Measurements from ENCODE around the gene USF3.

Gene USF3

DNA sequence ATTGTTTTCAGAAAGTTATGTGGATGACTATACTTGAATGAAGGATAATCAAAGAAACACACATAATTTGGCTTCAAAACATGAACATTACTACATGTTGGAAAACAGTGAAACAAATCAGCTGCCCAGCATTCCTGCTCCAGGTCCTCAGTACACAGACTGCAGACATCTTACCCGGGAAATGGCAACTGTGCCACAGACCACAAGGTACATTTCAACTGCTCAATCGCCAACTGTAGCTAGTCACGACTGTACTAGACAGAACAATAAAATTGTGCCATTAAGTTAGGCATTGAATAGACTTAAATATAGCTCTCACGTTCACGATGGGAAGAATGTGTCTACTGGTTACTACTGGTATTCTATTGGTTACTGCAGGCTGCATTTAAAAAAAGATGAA is 44.6 kb upstream of the USF3 start:
- no peak overlapping the region for H2AFZ ChIP-seq (ENCODE audit: low read depth, low read length, severe bottlenecking)
- H3F3A ChIP-seq (ENCODE audit: insufficient read depth): peaks cover 56% of the 10 kb centered on the region
- no peaks in the 10 kb centered on the region for H3K27me3 ChIP-seq (ENCODE audit: low read length)
- H3K4me2 ChIP-seq (ENCODE audit: low read depth, low read length, poor library complexity, severe bottlenecking): peak overlapping the region; percentile 92
- no peak for TF ChIP-seq EZH2phosphoT487 (conservative IDR thresholded peaks at IDR 0.05; ENCODE audit: low read length)
- TF ChIP-seq, protein P1, sequence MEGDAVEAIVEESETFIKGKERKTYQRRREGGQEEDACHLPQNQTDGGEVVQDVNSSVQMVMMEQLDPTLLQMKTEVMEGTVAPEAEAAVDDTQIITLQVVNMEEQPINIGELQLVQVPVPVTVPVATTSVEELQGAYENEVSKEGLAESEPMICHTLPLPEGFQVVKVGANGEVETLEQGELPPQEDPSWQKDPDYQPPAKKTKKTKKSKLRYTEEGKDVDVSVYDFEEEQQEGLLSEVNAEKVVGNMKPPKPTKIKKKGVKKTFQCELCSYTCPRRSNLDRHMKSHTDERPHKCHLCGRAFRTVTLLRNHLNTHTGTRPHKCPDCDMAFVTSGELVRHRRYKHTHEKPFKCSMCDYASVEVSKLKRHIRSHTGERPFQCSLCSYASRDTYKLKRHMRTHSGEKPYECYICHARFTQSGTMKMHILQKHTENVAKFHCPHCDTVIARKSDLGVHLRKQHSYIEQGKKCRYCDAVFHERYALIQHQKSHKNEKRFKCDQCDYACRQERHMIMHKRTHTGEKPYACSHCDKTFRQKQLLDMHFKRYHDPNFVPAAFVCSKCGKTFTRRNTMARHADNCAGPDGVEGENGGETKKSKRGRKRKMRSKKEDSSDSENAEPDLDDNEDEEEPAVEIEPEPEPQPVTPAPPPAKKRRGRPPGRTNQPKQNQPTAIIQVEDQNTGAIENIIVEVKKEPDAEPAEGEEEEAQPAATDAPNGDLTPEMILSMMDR (IDR thresholded peaks at IDR 0.05; ENCODE audit: insufficient read depth, low read length, poor library complexity, severe bottlenecking): no peak
- no peaks in the 10 kb centered on the region for H3K9me2 ChIP-seq (replicated peaks; ENCODE audit: insufficient read depth, low read length)
- H3K36me3 ChIP-seq (ENCODE audit: low read length): peaks cover 10% of the 10 kb centered on the region
- no peak overlapping the region for H3K27ac ChIP-seq (ENCODE audit: low read depth, low read length)
- H3K9me3 ChIP-seq (ENCODE audit: insufficient read depth, low read length): no peaks in the 10 kb centered on the region
- H3K79me2 ChIP-seq (ENCODE audit: insufficient read depth, low read length): peaks cover 98% of the 10 kb centered on the region
- H4K20me1 ChIP-seq (ENCODE audit: low read depth, low read length): peaks cover 61% of the 10 kb centered on the region
- H3K9ac ChIP-seq (ENCODE audit: low read length): no peak overlapping the region
- no peak overlapping the region for H3K4me3 ChIP-seq (ENCODE audit: insufficient read depth, low read length, poor library complexity, severe bottlenecking)

DNA sequence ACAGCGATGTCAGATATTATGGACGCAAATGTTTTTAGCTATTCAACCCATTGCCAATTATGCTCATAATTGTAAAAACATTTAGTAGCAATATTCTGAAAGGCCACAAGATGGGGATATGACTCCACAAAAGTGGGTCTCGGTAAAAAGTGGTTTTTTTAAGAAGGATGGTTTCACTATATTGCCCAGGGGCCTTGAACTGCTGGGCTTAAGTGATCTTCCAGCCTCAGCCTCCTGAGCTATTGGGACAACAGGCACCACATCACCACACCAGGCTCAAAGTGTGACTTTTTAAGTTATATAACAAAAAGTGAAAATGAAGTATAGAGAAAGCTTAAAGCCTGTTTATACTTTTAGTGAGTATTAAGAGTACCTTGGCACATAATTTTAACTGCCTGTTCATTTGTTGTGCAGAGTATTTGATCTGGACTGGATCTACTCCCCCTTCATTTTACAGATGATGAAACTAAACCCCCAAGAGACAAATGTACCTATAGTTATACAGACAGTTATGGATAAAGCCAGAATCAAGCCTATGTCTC is 40.2 kb upstream of the USF3 start:
- Histone ChIP-seq H3K9me2 (replicated peaks; ENCODE audit: insufficient read depth, low read length) (no peaks in the 10 kb centered on the region), H2AFZ (ENCODE audit: low read depth, low read length, severe bottlenecking) (no peak overlapping the region), H4K20me1 (ENCODE audit: low read depth, low read length) (peaks cover 74% of the 10 kb centered on the region), H3K9ac (ENCODE audit: low read length) (peak overlapping the region; percentile 6; the same call in 1 of the 2 replicates), H3K4me3 (ENCODE audit: insufficient read depth, low read length, poor library complexity, severe bottlenecking) (no peak overlapping the region), H3K27ac (ENCODE audit: low read depth, low read length) (peak overlapping the region; percentile 48), H3K79me2 (ENCODE audit: insufficient read depth, low read length) (peaks cover 100% of the 10 kb centered on the region), H3K4me2 (ENCODE audit: low read depth, low read length, poor library complexity, severe bottlenecking) (peak overlapping the region; percentile 16), H3K27me3 (ENCODE audit: low read length) (no peaks in the 10 kb centered on the region), H3K36me3 (ENCODE audit: low read length) (peaks cover 30% of the 10 kb centered on the region; the same call in 1 of the 2 replicates), H3K9me3 (ENCODE audit: insufficient read depth, low read length) (no peaks in the 10 kb centered on the region), H3F3A (ENCODE audit: insufficient read depth) (peaks cover 51% of the 10 kb centered on the region)
- no peak for TF ChIP-seq EZH2phosphoT487 (conservative IDR thresholded peaks at IDR 0.05; ENCODE audit: low read length)
- TF ChIP-seq, protein P1 (IDR thresholded peaks at IDR 0.05; ENCODE audit: insufficient read depth, low read length, poor library complexity, severe bottlenecking): peak; percentile 52

DNA sequence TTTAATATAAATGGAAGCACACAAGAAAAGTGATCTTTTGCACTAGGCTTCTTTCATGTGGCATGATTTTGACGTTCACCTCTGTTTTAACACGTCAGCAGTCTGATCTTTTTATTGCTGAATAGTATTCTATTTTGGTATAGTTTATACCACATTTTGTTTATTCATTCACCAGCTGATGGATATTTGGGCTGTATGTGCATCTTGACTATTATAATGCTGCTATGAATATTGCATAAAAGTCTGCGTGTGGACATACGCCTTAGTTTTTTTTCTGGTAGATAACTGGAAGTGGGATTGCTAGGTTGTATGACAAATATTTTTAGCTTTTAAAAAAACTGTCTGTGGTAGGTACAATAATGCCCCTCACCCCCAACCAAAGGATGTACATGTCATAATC is 35.3 kb upstream of the USF3 start:
- no peak overlapping the region for H3K4me3 ChIP-seq (ENCODE audit: insufficient read depth, low read length, poor library complexity, severe bottlenecking)
- H3K36me3 ChIP-seq (ENCODE audit: low read length): peaks cover 53% of the 10 kb centered on the region
- no peak overlapping the region for H3K27ac ChIP-seq (ENCODE audit: low read depth, low read length)
- H3K27me3 ChIP-seq (ENCODE audit: low read length): no peaks in the 10 kb centered on the region
- TF ChIP-seq, protein P1 (IDR thresholded peaks at IDR 0.05; ENCODE audit: insufficient read depth, low read length, poor library complexity, severe bottlenecking): no peak
- TF ChIP-seq EZH2phosphoT487 (conservative IDR thresholded peaks at IDR 0.05; ENCODE audit: low read length): no peak
- H3K4me2 ChIP-seq (ENCODE audit: low read depth, low read length, poor library complexity, severe bottlenecking): no peak overlapping the region
- H2AFZ ChIP-seq (ENCODE audit: low read depth, low read length, severe bottlenecking): no peak overlapping the region
- peaks cover 100% of the 10 kb centered on the region for H3K79me2 ChIP-seq (ENCODE audit: insufficient read depth, low read length)
- peaks cover 79% of the 10 kb centered on the region for H4K20me1 ChIP-seq (ENCODE audit: low read depth, low read length)
- H3F3A ChIP-seq (ENCODE audit: insufficient read depth): peaks cover 16% of the 10 kb centered on the region
- no peak overlapping the region for H3K9ac ChIP-seq (ENCODE audit: low read length)
- H3K9me3 ChIP-seq (ENCODE audit: insufficient read depth, low read length): no peaks in the 10 kb centered on the region
- H3K9me2 ChIP-seq (replicated peaks; ENCODE audit: insufficient read depth, low read length): no peaks in the 10 kb centered on the region

Measured in SU-DHL-6 (cell line).